Dedifferentiated amniotic fluid mesenchymal stem cell (primary cell): Measurements from ENCODE around the gene GLP2R.
"Not testable (repeated sequence)": the region's sequence is repeated elsewhere in the genome, so short reads cannot be mapped to it uniquely, and the experiment has no call there.

ENCODE experiments used
- DNase-seq: peaks from one replicate; pipeline ENCODE4 v3.0.0-alpha.2; 2016; ENCODE audit errors: extremely low spot score

The GLP2R gene, protein sequence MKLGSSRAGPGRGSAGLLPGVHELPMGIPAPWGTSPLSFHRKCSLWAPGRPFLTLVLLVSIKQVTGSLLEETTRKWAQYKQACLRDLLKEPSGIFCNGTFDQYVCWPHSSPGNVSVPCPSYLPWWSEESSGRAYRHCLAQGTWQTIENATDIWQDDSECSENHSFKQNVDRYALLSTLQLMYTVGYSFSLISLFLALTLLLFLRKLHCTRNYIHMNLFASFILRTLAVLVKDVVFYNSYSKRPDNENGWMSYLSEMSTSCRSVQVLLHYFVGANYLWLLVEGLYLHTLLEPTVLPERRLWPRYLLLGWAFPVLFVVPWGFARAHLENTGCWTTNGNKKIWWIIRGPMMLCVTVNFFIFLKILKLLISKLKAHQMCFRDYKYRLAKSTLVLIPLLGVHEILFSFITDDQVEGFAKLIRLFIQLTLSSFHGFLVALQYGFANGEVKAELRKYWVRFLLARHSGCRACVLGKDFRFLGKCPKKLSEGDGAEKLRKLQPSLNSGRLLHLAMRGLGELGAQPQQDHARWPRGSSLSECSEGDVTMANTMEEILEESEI

DNA sequence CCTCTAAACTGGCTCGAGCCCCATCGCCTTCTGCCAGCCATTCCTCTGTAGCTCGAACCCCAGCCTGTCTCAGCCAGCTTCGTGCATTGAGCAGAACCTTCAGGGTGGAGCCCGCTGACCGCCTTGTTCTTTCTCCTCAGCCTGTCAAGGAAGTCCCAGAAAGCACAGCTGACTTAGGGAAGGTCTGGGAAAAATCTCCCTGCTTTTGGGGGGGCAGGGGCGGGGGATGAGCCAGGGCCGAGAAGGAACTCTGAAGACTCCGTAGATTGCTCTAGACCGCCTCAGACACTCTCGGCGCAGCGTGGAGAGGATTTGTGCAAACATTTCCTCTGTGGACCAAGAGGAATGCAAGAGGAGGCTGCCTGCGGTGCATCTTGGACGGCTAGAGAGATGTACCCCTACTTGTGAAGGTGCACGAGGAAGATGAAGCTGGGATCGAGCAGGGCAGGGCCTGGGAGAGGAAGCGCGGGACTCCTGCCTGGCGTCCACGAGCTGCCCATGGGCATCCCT is at the start of gene GLP2R:
GLP2R (plus strand) TSS at position 284 of the 510 bp plus-strand sequence; CDS start at position 424, 140 bp downstream.
- no peak for DNase-seq

DNA sequence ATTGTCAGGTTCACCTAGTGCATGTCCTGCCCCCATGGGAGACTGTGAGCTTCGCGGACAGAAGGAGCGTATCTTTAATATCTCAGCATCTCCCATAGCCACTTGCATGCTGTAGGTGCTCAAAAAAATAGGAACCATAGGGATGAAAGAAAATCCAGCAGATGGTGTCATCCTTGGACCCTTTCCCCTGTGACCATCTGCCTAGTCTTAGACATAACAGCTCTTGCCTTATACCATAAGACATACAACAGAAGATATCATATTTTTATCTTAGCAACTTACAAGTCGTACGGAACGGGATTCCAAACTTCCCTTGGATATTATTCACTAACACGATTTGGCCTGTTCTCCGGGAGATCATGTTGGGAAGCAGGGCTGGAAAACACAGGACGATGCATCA is 48.8 kb upstream of the GLP2R start:
- DNase-seq = no peak

DNA sequence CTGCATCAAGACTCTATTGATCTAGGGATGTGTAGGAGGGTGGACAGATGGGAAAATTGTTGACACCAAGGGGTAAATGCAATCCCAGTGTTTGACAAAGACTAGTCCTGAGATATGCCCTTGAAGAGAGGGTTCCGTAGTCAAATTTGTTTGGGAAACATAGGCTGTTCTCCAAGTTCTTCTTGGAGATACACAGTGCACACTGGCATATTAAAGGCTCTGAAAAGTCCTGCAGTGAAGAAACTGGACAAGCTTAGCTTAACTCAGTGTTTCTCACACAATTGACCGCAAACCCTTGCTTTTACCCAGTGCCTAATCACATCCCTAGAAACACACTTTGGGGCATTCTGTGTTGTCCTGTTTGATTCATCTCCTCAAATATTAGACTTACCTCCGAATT is 45.2 kb upstream of the GLP2R start:
- no peak for DNase-seq

DNA sequence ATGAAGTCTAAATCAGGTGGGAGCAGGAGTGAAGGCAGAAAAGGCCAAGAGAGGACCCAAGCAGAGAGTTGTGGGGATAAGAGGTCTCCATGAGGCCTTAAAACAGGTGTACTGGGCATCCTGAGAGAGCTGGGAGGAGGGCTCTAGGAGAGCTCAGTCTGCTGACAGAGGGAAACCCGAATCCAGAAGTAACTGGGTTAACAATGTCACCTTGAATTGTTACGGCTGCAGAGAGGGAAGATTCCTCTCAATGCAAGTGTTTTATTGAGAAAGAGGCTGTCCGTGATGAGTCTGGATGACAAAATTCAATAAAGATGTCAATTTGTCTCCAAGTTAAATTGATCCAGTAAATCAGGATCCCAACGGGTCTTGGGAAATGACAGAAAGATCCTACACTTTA is 42.7 kb upstream of the GLP2R start:
- no peak for DNase-seq

DNA sequence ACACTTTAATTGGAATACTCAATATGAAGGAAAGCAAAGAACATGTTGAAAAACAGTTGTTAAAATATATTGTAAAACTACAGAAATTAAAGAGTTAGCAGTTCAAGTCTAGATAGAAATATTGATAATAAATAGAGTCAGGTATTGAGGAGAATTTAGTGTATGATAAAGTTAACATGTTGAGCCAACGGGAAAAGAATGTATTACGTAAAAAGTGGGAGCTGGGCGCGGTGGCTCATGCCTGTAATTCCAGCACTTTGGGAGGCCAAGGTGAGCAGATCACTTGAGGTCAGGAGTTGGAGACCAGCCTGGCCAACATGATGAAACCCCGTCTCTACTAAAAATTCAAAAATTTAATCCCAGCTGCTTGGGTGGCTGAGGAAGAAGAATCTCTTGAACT is 42.3 kb upstream of the GLP2R start:
- not testable (repeated sequence) for DNase-seq

DNA sequence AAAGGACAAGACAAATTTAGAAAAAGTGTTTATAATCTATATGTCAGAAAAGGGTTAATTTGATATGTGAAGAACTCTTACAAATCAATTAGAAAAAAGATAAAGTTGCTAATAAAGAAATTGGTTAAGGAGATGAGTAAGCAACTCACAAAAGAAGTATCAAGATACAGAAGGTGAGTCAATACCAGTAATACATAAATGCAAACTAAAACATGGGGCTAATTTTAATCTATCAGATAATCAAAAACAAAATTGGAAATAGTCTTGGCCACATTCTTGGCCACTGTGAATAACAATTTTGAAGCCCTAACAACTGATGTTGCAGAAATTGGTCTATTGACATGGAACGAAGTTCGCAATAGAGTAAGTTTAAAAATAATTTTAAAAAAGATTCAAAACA is 41.2 kb upstream of the GLP2R start:
- no peak for DNase-seq

DNA sequence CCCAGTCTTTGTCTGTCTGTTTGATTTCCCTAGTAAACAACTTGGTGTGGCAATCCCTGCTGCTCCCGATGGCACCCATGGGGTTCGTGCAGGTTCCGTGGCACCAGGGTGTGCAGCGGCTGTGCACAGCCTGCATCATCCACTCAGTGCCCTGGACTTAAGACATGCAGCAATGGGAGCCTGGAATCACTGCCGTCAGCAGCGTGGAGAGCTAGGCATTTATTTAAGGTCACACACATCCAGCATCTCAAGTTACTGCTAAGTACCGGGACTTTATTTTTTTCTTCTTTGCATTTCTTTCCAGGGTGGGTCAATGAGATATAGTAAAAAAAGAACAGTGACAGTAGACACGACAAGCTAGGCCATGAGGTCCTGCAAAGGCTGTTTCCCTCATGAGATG is 37.1 kb upstream of the GLP2R start:
- DNase-seq = no peak

DNA sequence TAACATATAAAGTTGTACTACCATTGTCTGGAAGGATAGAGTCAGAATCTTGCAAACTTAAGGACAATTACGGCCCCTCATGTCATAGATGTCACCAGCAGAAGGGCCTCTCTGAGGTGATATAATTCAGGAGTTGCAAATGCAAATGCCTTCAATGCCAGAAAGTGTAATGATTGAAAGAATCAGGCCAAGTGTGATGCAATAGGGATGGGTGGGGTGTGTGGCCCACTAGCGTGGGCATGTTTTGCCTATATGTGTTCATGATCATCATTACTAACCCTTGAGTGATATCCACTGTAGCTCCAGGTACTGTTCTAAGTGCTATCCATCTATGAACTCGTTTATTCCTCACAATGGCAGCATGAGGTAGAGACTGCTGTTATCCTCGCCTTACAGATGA is 35.4 kb upstream of the GLP2R start:
- DNase-seq = no peak

DNA sequence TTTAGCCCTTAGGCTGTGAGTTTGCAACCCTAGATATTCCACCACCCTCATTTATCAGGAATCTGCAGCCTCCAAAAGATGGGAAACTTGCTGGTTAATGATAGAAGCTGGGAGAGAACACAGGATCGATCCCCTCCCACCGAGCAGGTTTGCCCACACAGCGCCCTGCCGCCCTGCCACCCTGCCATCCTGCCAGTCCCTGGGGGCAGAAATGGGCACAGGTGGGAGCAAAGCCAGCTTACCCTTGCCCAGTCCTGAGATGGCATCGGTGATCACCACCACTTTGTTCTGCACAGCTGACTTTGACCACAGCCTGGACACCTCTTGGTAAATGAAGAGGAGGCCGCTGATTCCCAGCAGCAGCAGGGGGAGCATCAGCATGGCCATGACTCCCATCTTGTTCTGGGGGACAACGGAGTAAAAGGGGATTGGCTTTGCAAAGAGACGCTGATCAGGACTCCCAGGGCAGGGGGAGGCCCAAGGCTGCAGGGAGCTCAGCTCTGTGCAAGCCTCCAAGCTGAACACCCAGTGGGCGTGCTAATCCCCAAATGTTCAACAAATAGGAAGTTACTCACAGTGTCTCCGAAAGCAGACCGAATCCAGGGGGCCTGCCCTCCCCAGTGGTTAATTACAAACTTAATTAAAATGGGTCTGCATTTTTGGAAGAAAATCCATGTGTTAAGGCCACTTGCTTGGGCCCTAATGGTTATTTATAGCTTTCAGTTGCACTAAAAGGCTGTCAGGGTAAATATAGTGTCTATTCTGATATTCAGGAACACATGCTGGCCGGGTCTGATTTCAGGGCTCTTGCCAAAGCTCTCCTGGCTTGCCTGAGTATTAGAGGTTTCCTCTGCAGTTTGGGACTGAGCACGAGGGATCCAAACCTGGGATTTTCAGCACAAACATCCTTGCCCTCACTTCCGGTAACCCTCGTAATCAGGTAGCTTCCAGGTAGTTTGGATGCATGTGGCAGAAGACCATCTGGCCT is 34.5 kb upstream of the GLP2R start, which contains the start of gene DHRS7C:
DHRS7C (minus strand) TSS at position 704 of the 988 bp plus-strand sequence; CDS start at position 396, 308 bp downstream.
- DNase-seq = no peak

DNA sequence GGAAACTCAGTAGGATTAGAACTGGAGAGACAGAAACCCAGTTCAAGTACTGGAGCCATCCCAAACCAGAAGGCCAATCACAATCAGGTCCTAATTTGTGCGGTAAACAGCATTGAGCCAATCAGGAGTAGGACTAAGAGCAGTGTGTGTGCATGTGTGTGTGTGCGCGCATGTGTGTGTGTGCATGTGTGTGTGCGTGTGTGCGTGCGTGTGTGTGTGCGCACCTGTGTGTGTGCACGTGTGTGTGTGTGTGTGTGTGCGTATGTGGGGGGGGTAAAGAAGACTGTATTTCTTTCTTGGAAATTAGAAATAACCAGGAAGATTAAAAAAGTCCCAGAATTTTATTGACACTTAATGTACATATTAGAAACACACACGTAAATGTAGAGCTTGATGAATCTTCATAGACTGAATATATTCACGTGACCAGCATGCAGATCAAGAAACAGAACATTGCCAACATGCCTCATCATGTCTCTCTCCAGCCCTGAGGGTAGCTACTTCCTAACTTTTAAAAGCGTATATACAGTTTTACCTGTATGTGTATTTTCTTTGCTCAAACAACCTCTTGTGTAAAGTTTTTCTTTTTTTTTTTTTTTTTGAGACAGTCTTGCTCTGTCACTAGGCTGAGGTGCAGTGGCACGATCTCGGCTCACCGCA is 33.4 kb upstream of the GLP2R start:
- no peak for DNase-seq

DNA sequence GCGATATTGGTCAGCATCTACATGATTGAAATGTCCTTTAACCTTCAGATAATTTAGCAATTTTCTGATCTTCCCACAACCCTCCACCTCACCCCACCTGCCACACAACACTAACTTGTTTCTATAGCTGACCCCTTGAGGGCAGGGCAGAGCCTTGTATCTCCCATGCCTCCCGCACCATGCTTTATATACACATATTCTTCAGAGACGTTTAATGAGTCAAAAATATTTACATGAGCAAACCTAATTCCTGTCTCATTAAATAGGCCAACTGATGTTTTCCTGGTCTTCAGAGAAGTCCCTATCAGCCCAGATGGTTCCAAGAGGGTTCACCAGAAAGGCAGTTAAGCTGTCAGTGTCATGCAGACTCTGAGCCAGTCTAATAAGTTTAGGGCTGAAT is 27.7 kb upstream of the GLP2R start:
- DNase-seq = no peak

DNA sequence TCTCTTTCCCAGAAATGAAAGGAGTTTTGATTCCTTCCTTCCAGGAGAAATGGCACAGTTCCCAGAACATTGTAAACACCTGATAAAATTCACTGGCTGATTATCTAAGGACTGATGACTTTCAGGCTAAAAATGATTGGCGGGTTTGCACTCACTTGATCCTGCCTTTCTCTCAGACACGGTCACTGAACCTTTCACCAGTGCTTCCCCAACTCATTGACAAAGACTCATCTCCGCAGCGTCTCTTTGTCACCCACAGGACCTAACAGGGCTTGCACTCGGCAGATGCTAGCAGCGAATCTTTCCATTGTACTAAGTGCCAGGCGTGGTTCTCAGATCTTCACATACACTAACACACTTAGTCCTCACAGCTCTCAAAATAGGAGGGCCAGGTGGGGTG is 27.0 kb upstream of the GLP2R start:
- DNase-seq = no peak

DNA sequence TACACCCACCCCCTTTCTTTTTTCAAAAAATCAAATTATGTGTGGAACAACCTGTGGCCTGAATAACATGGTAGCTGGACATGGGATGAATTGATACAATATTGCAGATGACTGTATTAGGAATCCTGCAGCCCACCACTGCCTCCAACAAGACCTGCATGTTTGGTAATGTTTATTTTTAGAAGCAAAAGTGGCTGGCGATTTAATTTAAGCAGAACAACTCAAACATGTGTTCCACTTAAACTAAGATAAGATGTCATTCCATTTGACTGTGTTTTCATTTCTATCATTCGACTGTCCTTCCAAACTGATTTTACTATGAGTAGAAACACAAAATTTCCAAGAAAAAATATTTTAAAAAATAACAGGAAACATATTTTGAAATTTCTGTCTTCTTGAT is 24.2 kb upstream of the GLP2R start:
- no peak for DNase-seq

DNA sequence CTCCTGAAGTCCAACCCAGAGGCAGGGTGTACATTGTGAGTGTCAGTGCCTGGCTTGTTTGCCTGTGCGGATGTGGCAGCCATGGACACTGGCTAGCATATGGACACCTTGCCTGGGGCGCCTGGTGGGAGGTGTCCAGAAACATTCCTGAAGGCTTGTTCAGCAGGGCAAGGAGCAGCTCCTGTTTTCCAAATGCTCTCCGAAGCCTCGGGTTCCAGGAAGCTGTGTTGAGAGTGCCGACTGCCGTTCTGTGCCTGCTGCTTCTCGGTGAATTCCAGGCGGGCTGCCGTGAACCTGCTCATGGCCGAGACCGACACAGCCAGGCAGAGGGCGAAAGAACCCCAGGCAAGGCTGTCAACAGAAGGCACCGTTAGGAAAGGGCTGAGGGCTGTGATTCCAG is 23.4 kb upstream of the GLP2R start:
- DNase-seq = no peak

DNA sequence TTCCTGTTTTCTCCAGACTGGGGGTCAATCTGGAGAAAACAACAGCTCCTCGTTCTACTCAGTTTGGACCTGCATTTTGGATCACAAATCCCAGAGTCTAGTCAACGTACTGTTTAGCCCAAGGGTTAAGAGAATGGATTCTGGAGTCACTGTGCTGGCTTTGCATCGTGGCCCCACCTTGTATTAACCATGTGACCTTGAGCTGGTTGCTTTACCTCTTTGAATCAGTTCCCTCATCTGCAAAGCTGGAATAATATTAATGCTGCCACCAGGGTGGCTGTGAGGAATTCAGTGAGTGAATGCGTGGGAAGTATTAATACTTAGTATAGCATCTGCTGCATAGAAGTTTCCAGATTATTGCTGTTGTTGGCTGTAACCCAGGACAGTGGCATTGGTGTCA is 23.0 kb upstream of the GLP2R start:
- no peak for DNase-seq

DNA sequence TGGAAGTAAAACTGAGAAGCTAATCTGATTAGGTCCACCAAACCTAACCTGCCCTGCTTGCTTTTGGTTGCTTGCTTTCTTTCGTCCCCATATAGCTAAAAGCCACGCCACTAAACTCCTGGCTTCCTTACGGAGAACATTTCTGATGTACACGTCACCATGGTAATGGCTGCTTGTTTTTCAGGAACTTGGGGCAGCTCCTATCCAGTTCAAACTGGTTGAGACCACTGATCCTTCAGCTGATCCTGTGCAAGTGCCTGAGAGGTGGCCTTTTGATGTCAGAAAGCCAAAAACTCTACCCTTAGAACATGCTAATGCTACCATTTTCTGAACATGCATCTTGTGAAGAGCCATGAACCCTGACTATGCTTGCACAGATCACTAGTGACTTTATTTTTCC is 20.0 kb upstream of the GLP2R start:
- DNase-seq = no peak

DNA sequence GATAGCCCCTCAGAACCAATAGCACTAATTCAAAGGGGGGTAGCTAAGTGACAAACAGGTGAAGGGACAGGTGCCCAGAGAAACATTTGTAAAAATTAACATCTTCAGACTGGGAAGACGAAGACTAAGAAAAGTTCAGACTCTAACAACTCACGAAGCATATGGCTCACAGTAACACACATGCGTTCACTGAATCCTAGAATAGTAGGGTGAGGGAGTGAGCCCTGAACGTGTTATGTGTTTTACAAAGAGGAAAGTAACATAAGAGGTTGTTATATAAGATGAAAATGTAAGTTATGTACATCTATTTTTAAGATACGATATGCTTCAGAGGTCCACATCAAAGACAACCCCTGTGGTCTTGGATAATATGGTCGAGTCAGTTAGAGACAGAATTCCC is 19.0 kb upstream of the GLP2R start:
- no peak for DNase-seq

DNA sequence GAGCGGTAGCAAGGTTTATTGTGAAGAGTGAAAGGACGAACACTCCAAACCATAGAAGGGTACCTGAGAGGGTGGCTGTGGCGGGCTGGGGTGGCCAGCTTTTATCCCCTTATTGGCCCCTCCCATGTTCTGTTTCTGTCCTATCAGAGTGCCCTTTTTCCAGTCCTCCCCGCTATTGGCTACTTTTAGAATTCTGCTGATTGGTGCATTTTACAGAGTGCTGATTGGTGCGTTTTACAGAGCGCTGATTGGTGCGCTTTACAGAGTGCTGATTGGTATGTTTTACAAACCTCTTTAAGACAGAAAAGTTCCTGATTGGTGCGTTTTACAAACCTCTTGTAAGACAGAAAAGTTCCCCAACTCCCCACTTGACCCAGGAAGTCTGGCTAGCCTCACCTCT is 16.3 kb upstream of the GLP2R start:
- DNase-seq = no peak

DNA sequence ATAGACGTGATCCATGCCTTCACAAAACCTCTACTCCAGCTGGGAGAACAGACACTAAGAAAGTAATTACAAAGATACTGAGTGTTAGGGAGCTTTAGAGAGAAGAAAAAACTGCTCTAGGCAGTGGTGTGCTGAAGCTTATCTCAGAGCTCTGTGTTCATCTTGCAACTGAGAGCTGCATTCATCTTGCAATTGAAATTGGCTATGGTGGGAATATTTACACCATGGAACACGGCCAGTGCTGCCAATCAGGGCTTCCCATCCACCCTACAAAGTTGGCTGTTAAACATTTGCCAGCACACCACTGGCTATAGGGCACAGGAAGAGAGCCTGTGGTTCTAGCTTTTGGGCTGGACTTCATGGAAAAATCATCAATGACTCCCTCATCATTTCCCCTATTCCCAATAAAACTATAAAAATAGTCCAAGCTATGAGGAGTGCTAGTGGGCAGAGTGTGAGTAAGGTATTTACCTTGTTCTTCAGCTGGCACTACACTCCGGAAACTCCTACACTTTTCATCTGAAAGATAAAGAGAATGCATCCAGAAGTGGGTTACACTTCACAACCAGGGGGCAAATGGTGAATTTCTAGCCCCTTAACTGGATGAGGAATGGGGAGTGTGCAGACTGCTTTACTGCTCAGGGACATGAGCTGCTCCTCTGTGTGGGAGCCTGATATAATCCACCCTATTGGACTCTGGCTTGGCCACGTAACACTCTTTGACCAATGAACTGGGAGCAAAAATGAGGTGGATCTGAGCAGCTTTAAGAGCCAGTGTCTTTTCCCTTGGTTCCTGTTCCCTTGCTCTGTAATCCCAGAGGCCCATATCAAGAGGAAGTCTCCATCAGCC is 15.4 kb upstream of the GLP2R start:
- DNase-seq = no peak

DNA sequence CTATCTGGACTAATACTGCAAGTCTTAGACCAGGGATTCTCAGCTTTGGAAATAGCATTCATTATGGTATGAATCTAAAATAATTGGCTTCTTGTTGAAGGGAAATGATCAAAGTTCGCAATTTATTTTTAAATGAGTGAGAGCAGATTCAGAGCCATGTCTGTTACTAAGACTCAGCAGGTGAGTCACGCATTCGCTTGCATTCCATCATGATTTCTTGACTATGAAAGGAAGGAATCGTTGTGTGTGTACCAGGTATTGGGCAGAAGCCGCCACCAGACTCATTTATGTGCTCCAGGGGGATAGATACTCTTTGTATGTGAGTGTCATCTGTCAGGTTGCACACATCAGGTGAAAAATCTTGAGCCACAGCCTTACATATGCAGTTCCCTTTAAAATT is 14.6 kb upstream of the GLP2R start:
- DNase-seq = no peak

DNA sequence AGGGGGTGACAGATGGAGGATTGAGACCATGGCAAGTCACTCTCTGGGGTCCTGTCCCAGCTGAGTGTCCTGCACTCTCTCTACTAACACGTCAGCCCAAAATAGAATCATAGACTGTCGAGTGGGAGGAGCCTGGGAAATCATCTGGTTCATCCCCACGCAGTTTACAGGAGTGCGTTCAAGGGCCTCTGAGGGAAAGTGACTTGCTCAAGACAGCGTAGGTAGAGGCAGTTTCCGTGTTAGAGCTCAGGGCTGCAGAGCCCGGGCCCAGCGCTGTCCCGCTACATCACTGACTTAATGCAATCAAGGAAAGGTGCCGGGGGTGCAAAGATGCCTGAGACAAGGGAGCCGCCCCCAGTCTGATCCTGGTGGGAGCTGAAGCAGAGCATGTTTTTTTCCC is 14.2 kb upstream of the GLP2R start:
- no peak for DNase-seq
